ENCODE data around the gene SOX1. TPM values are rescaled to one million over a fixed set of nuclear protein-coding genes. Genes with fewer than 3 reads are reported as not detected.

The SOX1 gene
- not detected in 2 replicates for total RNA-seq

DNA sequence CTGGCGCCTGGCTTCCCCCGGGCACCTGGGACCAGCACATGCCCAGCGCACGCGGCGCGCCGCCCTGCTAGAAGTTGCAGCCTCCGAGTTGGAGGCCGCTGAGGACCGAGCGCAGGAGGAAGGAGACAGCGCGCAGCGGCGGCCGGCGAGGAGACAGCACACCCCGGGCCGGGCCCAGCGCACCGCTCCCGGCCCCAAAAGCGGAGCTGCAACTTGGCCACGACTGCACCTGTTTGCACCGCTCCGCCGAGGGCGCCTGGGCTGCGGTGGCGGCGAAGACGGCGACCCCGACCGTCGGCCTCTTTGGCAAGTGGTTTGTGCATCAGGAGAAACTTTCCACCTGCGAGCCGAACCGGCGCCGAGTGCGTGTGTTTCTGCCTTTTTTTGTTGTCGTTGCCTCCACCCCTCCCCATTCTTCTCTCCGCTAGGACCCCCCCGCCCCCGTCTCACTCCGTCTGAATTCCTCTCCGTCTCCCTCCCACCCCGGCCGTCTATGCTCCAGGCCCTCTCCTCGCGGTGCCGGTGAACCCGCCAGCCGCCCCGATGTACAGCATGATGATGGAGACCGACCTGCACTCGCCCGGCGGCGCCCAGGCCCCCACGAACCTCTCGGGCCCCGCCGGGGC is at the start of gene SOX1:
Gene SOX1 (plus strand): TSS at position 34 of the 626 bp plus-strand sequence. CDS start 510 bp downstream, at position 544.

Small RNA genes within 50 kb of the gene (small RNA-seq; reads per million reads assigned to genes)
- 0.69 reads per million, percentile 44 among the genes with 10 or more reads in this experiment for gene RF00287

Measured in vein endothelial cell (primary cell).